Inflammatory macrophage treated with lipopolysaccharide for 4 hours (primary cell): Measurements from ENCODE around the gene MAPK8IP1.

Experiments
- DNase-seq: peaks from one replicate; pipeline ENCODE4 v3.0.0-alpha.2; 2020

Gene MAPK8IP1

DNA sequence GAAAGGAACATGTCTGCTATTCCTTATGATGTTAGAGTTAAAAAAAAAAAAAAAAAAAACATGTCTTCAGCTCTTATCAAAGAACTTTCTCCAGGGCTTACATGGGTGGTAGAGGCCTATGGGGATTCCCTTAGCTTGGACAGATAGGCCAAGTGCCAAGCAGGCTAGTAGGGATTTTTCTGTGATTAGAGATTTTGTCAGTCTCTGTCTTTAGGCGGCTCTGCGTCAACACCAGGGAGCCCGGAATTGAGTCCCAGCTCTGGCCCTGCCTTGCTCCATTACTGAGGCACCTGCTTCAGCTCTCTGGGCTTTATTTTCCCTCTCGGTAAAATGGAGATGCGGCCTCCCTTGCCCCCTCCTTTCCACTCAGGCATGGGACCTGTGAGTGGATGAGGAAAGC, 25.1 kb upstream of the MAPK8IP1 start:
- no peak for DNase-seq

DNA sequence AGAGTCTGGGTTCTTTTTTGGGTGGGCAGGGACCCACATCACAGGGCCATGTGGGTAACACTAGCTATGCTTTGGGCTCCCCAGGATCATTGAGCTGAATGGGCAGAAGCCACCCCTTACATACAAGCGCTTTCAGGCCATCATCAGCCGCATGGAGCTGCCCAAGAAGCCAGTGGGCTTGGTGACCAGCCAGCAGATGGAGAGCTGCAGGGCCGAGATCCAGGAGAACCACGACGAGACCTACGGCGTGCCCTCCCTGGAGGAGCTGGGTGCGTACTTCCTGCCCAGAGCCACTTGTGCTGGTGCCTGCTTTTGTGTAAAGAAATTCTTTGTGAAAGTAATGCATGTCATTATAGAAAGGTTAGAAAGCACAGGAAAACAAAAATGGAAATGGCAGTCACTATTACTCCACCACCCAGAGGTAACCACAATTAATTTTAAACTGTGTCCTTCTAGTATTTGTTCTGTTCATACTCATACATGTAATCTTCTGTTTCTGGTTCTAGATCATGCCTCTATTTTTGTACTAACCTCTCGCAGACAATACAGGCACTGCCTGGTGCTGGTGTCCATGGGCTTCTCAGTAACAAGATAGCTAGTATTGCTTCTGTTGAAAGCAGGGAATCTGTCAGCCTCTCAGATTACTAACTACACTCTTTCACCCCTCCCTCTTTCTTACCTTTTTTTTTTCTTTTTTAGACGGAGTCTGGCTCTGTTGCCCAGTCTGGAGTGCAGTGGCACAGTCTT, 24.5 kb upstream of the MAPK8IP1 start:
- no peak for DNase-seq

DNA sequence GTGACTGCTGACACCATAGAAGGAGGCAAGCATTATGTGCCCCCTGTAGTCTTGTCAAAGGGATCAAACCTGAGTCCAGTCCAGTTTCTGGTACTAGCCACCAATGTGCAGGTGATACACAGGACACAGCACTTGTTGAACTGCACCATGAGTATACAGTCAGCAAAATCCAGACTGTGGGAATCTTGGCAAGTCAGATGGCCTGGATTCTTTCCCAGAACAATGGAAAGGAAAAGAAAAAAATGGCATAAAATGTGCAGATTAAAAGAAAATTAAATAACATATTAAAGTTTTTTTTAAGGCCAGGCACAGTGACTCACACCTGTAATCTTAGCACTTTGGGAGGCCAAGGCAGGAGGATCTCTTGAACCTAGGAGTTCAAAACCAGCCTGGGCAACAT, 21.4 kb upstream of the MAPK8IP1 start:
- DNase-seq, result no peak

DNA sequence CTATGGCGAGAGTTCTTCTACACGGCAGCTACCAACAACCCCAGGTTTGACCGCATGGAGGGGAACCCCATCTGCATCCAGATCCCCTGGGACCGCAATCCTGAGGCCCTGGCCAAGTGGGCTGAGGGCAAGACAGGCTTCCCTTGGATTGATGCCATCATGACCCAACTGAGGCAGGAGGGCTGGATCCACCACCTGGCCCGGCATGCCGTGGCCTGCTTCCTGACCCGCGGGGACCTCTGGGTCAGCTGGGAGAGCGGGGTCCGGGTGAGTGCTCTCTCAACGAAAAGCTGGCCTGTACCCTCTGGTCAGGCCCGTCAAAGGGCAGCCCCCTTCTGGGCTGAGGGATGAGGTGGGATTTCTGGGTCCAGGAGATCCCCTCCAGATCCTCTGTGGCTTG, 15.9 kb upstream of the MAPK8IP1 start:
- DNase-seq, result no peak

DNA sequence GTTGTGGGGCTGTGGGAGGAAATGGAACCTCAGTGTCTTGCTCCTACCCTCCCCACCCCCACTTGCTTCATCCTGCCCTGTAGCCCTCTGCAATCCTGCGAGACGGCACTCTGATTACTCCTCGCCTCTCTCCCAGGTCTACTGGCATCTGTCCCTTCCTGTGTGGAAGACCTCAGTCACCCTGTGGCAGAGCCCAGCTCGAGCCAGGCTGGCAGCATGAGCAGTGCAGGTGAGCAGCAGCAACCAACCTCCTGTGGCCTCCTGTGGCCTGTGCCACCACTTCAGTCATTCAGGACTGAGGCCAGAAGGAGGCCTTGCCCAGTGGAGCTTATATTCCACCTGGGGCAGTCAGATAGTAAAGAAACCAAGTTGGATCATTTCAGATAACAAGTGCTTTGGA, 14.7 kb upstream of the MAPK8IP1 start:
- no peak for DNase-seq

DNA sequence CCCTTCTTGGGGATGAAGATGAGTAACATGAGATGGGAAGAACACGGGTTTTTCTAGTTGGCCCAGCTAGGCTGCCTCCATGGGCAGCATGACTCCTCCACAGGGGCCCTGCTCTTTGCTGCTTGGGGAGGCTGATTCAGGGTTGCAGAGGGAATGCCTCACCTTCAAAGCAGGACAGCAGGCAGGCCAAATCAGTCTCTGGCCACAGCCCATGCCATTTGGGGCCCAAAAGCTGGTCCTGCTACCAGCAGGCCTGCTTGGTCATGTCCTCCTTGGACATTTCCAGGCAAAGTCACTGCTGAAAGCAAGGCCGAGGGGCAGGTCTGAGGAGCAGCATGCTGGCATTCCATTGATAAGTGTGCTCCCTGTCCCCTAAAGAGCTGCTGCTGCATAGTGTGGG, 13.8 kb upstream of the MAPK8IP1 start:
- no peak for DNase-seq

DNA sequence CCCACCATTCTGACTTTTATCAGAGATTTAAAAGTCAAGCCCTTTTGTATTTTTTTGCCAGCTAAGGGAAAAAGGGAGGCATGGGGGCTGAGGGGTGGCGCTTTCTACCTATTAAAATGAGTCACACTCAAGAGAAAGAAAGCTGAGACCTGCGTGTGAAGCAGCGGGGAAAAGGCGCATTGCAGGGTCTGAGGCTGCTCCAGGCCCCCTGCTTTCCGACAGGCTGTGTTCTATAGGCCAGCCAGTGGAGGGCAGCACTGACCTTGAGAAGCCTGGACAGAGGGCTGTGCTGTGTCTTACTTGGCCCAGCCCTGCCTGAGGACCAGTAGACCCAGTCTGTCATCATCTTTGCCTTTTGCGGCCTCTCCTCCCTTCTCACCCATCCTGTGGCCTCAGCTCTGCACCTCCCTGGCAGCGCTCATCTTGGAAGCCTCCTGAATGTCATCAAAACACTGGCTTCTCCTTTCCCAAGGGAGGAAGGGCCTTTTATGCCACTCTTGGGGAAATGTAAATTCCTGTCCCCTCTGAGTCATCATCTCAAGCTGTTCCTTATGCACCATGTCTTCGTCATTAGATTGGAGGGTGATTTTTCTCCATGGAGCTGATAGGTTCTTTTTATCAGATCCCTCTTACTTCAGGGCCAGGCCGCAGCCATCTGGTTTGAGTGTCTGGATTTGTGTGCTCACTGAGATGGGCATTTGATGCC, 12.6 kb upstream of the MAPK8IP1 start:
- peak; percentile 54 for DNase-seq

DNA sequence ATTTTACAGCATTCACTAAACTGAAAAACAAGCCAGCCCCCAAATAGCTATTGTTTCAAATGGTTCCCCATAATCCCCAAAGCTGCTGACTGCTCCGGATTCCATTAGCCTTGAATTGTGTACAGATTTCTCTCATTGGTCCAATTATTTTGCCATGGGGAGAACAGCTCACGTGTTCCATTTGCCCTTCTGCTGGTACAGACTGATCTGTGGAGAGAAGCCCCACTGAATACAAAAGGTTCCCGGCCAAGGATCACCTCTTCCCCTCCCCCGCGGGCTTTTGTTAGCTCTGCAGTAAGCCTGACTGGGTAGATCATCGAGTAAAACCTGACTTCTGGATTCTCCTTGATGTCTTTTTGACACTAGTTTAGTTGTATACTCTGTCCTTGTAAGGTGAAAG, 9.1 kb upstream of the MAPK8IP1 start:
- DNase-seq, result no peak

DNA sequence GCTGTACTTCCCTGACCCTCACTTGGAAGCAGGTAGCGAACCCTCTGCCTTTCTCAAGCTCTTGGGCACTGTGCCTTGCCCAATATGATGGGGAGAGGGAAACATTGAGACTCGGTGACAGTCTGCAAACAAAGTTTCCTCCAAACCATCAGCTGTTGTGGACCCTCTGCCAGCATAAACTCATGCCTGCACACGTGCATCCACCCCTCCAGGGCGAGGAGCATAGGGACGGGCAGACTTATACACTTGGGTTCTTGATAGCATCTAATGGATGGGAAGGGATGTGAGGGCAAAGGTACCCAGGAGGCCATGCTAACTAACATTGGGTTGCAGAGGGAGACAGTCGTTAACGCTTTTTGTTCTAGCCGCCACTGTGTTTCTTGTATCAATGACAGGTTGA, 8.2 kb upstream of the MAPK8IP1 start:
- DNase-seq, result no peak

DNA sequence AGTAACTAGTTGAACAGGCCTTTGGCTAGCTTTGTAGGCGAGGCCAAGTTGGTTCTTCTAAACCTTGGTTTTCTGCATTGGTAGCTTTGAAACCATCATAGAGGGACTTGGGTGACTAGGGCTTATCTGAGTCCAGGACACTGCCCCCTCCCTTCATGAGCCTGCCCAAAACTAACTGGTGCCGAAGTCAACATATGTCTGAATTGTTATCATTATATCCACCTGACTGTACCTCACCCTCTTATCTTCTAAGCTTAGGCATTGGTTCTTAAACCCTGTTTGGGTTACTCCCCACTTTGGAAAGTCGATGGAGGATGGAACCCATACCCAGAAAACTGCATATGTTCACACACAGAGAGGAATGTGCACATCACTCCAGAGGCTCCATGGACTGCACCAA, 7.6 kb upstream of the MAPK8IP1 start:
- DNase-seq, result no peak

DNA sequence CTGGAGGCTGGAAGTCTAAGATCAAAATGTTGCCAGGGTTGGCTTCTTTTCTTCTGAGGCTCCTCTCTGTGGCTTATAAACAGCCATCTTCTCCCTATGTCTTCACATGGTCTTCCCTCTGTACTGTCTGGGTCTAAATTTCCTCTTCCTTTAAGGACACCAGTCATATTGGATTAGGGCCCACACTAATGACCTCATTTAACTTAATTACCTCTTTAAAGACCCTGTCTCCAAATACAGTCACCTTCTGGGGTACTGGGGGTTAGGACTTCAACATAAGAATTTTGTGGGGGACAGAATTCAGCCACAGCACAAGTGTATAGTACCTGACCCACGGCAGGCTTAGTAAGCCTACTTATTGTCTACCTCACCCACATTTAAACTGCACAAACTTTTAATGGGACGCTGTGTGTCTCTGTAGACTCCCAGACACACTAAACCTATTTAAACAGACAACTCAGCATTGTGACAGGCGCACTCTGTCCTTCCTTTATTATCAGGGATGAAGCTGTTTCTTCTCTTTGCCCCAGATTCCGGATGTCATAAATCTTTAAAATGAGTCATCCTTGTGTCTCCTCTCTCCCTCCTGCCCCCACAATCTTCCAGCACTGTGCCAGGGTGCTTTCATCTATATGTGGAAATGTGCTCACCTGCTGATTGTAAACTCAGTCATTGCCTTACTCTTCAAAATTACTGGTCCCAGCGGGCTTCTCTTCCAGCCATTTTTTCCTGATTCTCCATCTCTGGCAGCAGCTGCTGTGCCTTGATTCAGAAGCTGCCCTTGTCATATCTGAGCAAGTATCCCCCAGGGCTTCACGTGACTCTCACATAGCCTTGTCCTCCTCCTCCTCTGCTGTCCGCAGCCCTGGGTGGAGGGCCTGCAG, 5.4 kb upstream of the MAPK8IP1 start:
- no peak for DNase-seq

DNA sequence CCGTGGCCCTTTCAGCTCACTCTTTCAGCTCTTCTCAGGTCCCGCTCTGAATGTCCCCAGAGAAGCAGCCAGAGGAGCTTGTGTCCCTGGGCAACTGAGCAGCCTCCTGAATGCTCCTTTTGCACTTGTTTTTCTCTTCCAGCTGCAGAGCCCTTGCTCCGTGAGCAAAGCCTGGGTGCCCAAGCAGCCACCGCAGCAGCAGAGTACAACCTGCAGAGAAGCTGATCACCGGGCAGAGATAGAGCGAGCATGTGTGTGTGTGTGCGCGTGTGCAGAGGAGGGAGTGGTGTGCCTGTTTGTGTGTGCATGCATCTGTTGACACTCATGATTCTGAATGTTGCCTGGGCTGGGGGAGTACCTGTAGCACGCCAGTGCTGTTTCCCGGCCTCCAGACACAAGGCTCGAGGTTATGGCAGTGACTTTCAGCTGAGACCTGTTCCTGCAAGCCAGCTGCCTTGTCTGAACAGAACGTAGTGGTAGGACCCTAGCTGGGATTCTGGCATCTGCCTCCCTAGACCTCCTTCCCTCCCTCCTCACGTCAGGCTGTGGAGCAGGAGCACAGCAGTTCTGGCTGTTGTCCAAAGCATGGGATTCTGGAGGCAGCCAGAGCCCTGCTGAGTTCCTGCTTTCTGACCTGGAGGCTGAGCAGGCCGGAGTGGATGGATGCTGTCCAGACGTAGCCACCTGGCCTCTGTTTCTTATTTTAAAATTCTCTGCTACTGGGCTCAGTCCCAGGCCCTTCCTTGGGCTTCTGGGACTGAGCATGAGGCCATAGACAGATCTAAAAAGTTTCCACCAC, 4.5 kb upstream of the MAPK8IP1 start:
- no peak for DNase-seq

DNA sequence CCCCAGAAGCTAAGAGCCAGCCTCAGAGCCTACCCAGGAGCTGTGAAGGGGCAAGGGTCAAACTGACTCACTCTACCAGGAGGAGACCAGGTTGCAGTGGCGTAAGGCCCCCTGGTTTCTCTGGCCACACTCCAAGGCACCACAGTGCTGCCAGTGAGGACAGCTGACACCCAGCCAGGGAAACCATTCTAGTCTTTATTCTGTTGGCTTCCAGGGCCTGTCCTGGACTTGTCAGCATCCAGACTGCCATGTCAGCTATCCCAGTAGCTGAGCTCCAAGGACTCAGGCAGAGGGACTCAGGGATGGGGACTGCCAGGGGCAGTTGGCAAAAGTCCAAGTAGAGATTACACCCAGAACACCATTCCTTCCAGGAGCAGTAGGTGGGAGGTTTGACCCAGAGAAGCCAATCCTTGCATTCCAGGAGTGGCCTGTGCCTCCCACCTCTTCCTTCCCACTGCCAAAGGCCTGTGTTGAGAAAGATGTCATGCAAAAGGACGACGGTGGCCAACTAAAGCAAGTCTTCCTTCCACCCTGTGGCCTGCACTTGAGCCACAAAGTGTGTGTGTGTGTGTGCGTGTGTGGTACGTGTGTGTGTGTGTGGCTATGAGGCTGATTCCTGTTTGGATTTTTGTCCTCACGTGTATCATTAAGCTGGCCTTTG, 3.6 kb upstream of the MAPK8IP1 start:
- DNase-seq, result no peak

DNA sequence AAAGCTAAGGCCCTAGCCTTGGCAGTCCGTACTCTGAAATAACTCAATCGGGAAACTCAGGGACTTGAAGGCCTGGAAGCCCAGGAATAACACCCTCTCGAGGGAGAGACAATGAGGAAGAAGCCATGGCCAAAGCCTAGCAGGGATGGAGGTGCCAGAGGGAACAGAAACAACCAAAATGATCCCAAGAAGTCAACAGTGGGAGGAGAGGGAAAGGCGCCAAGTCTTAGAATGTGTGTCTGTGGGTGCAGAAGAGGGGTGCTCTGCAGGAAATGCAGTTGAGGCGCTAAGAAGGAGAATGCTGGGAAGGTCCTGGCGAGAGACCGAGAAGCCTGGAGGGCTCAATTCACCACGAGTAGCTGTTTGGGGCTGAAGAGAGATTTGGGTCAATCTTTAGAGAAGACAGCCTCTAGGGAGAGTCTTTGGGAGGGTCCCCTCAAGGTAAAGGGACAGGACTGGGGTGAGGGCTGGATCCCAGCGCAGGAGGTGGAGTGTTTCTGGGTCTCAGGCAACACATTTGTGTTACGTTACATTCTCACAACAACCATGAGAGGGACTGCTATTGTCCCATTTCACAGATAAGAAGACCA, 760 bp upstream of the MAPK8IP1 start:
- DNase-seq, result no peak

DNA sequence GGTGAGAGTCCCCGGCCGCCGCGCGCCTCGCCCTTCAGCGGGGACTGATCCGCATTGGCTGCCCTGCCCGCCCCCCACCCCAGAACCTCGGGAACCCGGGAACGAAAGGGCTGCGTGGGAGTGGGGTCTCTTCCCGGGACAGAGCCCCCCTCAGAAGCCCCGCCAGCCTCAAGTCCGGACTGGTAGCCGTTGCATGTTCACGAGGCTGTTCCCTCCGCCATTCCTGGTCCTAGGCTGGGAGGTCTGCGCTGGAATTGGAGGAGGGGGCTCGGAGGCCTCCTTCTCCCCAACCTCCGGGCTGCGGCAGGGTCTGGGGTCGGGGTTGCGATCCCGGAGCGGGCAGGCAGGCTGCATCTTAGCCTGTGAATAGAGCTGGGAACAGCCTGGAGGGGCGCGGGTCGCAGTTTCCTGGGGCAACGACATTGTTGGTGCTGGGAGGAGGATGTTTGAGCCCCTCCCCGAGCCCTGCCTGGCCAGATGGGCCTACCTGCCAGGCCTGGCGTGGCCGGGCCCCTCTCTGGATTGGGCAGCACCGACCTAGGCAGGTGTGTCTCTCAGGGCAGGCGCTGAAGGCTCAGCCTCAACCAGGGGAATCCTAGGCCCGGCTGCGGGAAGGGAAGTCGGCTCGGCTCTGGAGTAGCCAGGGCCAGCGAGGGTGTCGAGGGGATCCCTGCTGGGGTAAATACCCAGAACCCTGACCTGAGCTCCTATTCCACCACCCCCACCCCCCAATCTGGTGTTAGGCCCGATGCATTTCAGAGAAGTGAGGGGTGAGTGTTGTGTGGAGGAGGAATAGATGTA, 670 bp downstream of the MAPK8IP1 start:
- no peak for DNase-seq

DNA sequence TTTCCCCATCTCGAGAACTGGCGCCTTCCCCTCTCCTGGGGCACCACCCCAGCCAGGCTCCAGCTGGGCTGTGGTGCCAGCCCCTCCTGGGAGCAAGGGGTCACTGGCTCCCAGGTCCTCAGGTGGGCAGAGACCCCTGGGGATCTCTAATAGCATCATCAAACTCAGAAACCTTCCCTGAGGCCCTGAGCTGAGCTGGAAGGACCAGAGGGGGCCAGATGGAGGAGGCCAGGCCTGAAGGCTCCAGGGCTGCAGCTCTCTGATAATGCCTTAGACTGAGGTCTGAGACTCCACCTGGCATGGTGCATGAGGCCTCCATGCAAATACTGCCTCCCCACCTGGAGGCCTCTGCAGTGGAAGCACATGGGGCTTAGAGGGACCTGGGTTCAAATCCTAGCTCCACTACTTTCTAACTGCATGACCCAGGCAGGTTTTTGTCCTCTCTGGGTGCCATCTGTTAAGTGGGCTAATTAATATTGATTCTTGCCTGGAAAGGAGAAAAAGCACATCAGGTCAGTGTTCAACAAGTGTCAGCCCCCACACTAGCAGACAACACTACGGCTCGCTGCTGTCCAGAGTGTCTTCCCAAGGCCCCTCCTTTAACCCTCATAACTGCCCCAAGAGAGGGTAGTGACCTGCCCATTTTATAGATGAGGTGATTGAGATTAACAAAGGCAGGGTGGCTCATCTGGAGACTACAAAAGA, 1.5 kb downstream of the MAPK8IP1 start:
- no peak for DNase-seq

DNA sequence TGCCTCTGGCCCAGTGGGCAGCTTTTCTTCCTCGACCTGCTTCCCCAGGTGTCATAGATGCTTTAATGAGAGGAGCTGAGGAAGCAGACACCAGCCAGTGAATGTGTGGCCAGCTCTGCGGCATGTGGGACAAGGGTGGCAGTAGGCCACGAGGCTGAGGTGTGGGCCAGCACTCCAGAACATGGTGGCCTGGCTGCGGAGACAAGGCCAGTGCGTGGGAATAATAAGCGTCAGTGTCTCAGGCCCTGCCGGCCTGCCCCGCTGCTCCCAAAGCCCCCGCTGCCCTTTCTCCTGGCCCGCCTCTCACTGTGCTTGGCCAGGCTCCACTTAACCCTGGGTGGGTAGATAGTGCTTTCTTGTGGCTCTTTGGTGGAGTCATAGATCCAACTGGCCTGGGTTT, 2.1 kb downstream of the MAPK8IP1 start:
- DNase-seq, result no peak

DNA sequence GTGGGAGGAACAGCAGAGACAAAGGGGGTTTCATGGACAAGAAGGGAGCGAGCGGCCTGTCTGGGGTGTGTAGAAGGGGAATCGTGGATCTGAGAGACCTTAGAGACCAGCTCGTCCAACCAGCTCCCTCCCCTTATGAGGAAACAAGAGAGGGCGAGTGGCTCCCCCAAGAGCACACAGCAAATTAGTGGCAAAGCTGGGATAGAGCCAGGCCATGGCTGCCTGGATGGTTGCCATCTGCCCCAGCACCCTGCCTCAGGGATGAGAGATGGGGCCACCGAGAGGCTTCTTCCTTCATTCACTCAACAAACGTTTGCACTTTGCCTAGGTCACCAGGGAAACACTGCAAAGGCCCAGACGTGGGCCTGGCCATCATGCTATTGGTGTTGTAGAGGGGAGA, 4.1 kb downstream of the MAPK8IP1 start:
- DNase-seq, result no peak

DNA sequence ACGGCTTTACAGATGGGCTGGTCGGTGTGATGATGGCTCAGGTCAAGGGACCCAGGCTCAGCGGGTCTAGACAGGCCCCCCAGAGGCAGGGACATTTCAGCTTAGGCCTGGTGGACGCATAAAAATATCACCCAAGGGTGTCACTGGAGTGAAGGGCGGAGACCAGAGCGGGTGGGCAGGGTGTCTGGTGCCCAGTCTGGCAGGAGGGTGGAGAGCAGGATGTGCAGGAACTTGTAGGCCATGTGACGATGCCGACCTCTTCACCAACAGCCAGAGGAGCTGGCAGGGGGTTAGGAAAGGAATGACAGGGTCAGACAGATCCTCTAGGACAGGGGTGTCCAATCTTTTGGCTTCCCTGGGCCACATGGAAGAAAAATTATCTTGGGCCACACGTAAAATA, 4.5 kb downstream of the MAPK8IP1 start:
- DNase-seq, result no peak

DNA sequence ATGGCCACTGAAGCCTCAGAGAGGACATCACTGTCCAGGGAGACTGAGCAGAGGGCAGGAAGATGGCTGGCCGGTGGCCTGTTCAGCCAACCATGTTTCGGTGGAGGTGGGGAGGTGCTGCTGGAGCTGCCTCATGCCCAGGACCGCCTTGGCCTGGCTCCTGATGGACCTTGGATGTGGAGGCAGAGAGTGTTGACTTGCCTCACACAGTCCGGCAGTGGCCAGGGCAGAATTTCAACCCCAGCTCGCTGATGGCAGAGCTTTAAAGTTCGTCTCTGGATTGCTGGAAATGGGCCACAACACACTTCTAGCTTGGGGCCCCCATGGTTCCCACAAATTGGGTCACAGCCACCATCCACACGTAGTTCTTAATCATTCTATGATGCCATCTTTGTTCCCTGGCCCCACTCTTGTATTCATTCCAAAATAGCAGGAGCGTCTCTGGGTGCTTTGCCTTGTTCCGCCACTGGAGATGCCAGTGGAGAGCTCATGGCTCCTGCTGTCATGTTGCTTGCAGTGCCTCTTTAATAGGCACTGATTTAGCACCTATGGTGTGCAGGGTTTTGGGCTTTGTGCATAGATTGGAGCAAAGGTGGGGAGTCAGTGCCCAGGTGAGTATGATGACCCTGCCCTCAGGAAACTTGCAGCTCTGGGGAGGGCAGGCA, 5.6 kb downstream of the MAPK8IP1 start:
- no peak for DNase-seq
